Measurements from ENCODE around the gene AP5Z1. TPM values are rescaled to one million over a fixed set of nuclear protein-coding genes. Genes with fewer than 3 reads are reported as not detected.

AP5Z1 gene
- total RNA-seq, 1 experiment from 2014 or later: 70.7 TPM

- TF ChIP-seq, protein P1, sequence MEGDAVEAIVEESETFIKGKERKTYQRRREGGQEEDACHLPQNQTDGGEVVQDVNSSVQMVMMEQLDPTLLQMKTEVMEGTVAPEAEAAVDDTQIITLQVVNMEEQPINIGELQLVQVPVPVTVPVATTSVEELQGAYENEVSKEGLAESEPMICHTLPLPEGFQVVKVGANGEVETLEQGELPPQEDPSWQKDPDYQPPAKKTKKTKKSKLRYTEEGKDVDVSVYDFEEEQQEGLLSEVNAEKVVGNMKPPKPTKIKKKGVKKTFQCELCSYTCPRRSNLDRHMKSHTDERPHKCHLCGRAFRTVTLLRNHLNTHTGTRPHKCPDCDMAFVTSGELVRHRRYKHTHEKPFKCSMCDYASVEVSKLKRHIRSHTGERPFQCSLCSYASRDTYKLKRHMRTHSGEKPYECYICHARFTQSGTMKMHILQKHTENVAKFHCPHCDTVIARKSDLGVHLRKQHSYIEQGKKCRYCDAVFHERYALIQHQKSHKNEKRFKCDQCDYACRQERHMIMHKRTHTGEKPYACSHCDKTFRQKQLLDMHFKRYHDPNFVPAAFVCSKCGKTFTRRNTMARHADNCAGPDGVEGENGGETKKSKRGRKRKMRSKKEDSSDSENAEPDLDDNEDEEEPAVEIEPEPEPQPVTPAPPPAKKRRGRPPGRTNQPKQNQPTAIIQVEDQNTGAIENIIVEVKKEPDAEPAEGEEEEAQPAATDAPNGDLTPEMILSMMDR (IDR thresholded peaks at IDR 0.05; ENCODE audit: unreplicated experiment): no peak
- no TSS peak for BruUV-seq (replicated peaks)
- H3K4me1 Mint-ChIP-seq (ENCODE audit: low read depth, unreplicated experiment): no peaks in the 10 kb centered on the region
- H3K9me3 Mint-ChIP-seq (ENCODE audit: low read depth, unreplicated experiment): no peaks in the 10 kb centered on the region
- H3K27ac Mint-ChIP-seq (ENCODE audit: unreplicated experiment): no peak overlapping the region
- CTCF ChIA-PET: no interaction called here
- no peak overlapping the region for H3K4me3 Mint-ChIP-seq (ENCODE audit: low read depth, unreplicated experiment)
- intact Hi-C loops (cut with micrococcal nuclease; ENCODE audit: unreplicated experiment): no loop called here
- DNase-seq: no peak
- peaks cover 76% of the 10 kb centered on the region for H3K27me3 Mint-ChIP-seq (ENCODE audit: unreplicated experiment)
- no peaks in the 10 kb centered on the region for H3K36me3 Mint-ChIP-seq (ENCODE audit: insufficient read depth, unreplicated experiment)
Observed at GRCh38 chr7:4820967-4821471, 45.6 kb downstream of the AP5Z1 start.

DNA sequence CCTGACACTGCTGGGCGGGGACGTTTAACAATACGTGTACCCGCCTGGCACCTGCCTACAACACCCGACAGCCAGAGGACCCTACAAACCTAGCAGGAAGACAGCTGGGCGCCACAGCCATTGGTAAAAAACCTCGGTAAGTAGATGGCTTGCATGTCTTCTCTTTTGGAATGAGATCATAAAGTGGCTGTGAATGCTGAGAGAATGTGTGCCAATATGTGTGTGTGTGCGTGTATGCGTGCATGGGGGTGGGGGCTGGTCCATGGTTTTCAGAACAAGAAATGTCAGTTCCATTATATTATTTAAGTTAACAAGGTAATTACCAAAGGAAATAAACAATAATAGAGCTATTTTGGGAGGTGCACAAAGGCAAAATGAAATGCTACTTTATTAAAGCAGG is 47.3 kb downstream of the AP5Z1 start:
- Mint-ChIP-seq H3K27ac (ENCODE audit: unreplicated experiment) (no peak overlapping the region), H3K9me3 (ENCODE audit: low read depth, unreplicated experiment) (no peaks in the 10 kb centered on the region), H3K4me3 (ENCODE audit: low read depth, unreplicated experiment) (no peak overlapping the region), H3K27me3 (ENCODE audit: unreplicated experiment) (peaks cover 84% of the 10 kb centered on the region), H3K36me3 (ENCODE audit: insufficient read depth, unreplicated experiment) (no peaks in the 10 kb centered on the region), H3K4me1 (ENCODE audit: low read depth, unreplicated experiment) (no peaks in the 10 kb centered on the region)
- CTCF ChIA-PET: interaction anchor here (0.6 to 0.8 kb wide), 2 partner anchors 61 to 147 kb away, joined by 3 to 4 read pairs; partner anchors contain the start of gene RADIL
- BruUV-seq (replicated peaks): no TSS peak
- TF ChIP-seq, protein P1 (IDR thresholded peaks at IDR 0.05; ENCODE audit: unreplicated experiment): no peak
- intact Hi-C loops (cut with micrococcal nuclease; ENCODE audit: unreplicated experiment): no loop called here
- no peak for DNase-seq

GRCh38 chr7:4823441-4824119 is 48.2 kb downstream of the AP5Z1 start:
- CTCF ChIA-PET: interaction anchor here (0.6 kb wide), 1 partner anchor 601 kb away, joined by 3 read pairs; no protein-coding TSS in a partner anchor
- Mint-ChIP-seq H3K36me3 (ENCODE audit: insufficient read depth, unreplicated experiment) (no peaks in the 10 kb centered on the region), H3K4me3 (ENCODE audit: low read depth, unreplicated experiment) (no peak overlapping the region), H3K9me3 (ENCODE audit: low read depth, unreplicated experiment) (no peaks in the 10 kb centered on the region), H3K27me3 (ENCODE audit: unreplicated experiment) (peaks cover 87% of the 10 kb centered on the region), H3K4me1 (ENCODE audit: low read depth, unreplicated experiment) (no peaks in the 10 kb centered on the region), H3K27ac (ENCODE audit: unreplicated experiment) (no peak overlapping the region)
- no TSS peak for BruUV-seq (replicated peaks)
- DNase-seq: no peak
- intact Hi-C loops (cut with micrococcal nuclease; ENCODE audit: unreplicated experiment): no loop called here
- TF ChIP-seq, protein P1 (IDR thresholded peaks at IDR 0.05; ENCODE audit: unreplicated experiment): no peak

GRCh38 chr7:4824120-4824775 is 48.8 kb downstream of the AP5Z1 start:
- Mint-ChIP-seq H3K4me3 (ENCODE audit: low read depth, unreplicated experiment) (no peak overlapping the region), H3K9me3 (ENCODE audit: low read depth, unreplicated experiment) (no peaks in the 10 kb centered on the region), H3K27me3 (ENCODE audit: unreplicated experiment) (peaks cover 85% of the 10 kb centered on the region), H3K27ac (ENCODE audit: unreplicated experiment) (no peak overlapping the region), H3K36me3 (ENCODE audit: insufficient read depth, unreplicated experiment) (no peaks in the 10 kb centered on the region), H3K4me1 (ENCODE audit: low read depth, unreplicated experiment) (no peaks in the 10 kb centered on the region)
- CTCF ChIA-PET: no interaction called here
- no peak for DNase-seq
- intact Hi-C loops (cut with micrococcal nuclease; ENCODE audit: unreplicated experiment): no loop called here
- TF ChIP-seq, protein P1 (IDR thresholded peaks at IDR 0.05; ENCODE audit: unreplicated experiment): no peak
- no TSS peak for BruUV-seq (replicated peaks)
